IMR-90 (cell line): Measurements from ENCODE around the gene DIABLO. TPM values are rescaled to one million over a fixed set of nuclear protein-coding genes. Genes with fewer than 3 reads are reported as not detected.

Source experiments
- ATAC-seq: fragments of 200-7000 bp; cut with Tn5 transposase; 2 replicates; pipeline ENCODE4 v1.9.1; 2020; ENCODE audit warnings: low read depth, mild to moderate bottlenecking, moderate library complexity
- BruUV-seq: library from RNA; stranded (reverse); fragments of 400-500 nt; replicated peaks from 2 replicates; lab custom pipeline; 2021; lab: Mats Ljungman, UMichigan
- CTCF ChIA-PET: fragments of 300-600 bp; formaldehyde crosslinking; extraction: SDS; loops from one replicate; lab custom pipeline; 2021; ENCODE audit warnings: antibody characterized with exemption; lab: Yijun Ruan, JAX
- POLR2A ChIA-PET: fragments of 300-600 bp; sonication (Branson Sonifier 250); formaldehyde crosslinking; loops from one replicate; lab custom pipeline; 2022; ENCODE audit warnings: antibody characterized with exemption; ENCODE audit not compliant: unreplicated experiment; lab: Charles Lee
- DNase-seq: peaks from one replicate; pipeline ENCODE4 v3.0.0; 2013
- H2AFZ ChIP-seq: replicated peaks from 2 replicates; pipeline ENCODE3; 2013; ENCODE audit warnings: low read length, mild to moderate bottlenecking; ENCODE audit not compliant: poor library complexity
- H2AK5ac ChIP-seq: 2 replicates; pipeline ENCODE4 v1.6.1; 2013; ENCODE audit warnings: low read depth, low read length, inconsistent platforms
- H2AK9ac ChIP-seq: replicated peaks from 2 replicates; pipeline ENCODE3; 2013; ENCODE audit warnings: mild to moderate bottlenecking, low read depth, low read length, moderate library complexity; ENCODE audit not compliant: poor library complexity
- H2BK120ac ChIP-seq: 2 replicates; pipeline ENCODE4 v1.6.1; 2013; ENCODE audit warnings: low read depth, low read length, inconsistent platforms
- H2BK15ac ChIP-seq: 3 replicates; pipeline ENCODE4 v1.6.1; 2013; ENCODE audit warnings: low read depth, low read length, inconsistent platforms
- H2BK20ac ChIP-seq: 2 replicates; pipeline ENCODE4 v1.6.1; 2013; ENCODE audit warnings: low read depth, mild to moderate bottlenecking, inconsistent platforms, low read length, moderate library complexity
- H2BK5ac ChIP-seq: 2 replicates; pipeline ENCODE4 v1.6.1; 2013; ENCODE audit warnings: mild to moderate bottlenecking, low read depth, low read length, inconsistent platforms; ENCODE audit not compliant: poor library complexity, severe bottlenecking
- H3K14ac ChIP-seq: replicated peaks from 2 replicates; pipeline ENCODE4 v1.6.1; 2013; ENCODE audit warnings: low read depth, low read length, inconsistent platforms
- H3K18ac ChIP-seq: 2 replicates; pipeline ENCODE4 v1.6.1; 2013; ENCODE audit warnings: low read depth, low read length, control low read depth
- H3K23ac ChIP-seq: 2 replicates; pipeline ENCODE4 v1.6.1; 2013; ENCODE audit warnings: low read depth, low read length, inconsistent platforms
- H3K27ac ChIP-seq: 2 replicates; pipeline ENCODE4 v1.5.1; 2013; ENCODE audit warnings: mild to moderate bottlenecking, control low read depth, low read length; ENCODE audit not compliant: insufficient read depth
- H3K27me3 ChIP-seq: 2 replicates; pipeline ENCODE4 v1.6.1; 2013; ENCODE audit warnings: low read length; ENCODE audit not compliant: control insufficient read depth, insufficient read depth
- H3K36me3 ChIP-seq: 2 replicates; pipeline ENCODE4 v1.6.1; 2013; ENCODE audit warnings: low read length, mixed read lengths; ENCODE audit not compliant: control insufficient read depth, insufficient read depth
- H3K4ac ChIP-seq: 2 replicates; pipeline ENCODE4 v1.6.1; 2013; ENCODE audit warnings: low read depth, low read length, inconsistent platforms
- H3K4me1 ChIP-seq: 2 replicates; pipeline ENCODE4 v1.6.1; 2013; ENCODE audit warnings: low read length, mixed read lengths; ENCODE audit not compliant: control insufficient read depth, insufficient read depth
- H3K4me2 ChIP-seq: 2 replicates; pipeline ENCODE4 v1.6.1; 2013; ENCODE audit warnings: low read depth, mild to moderate bottlenecking, control low read depth, low read length, moderate library complexity
- H3K4me3 ChIP-seq: 2 replicates; pipeline ENCODE4 v1.5.1; 2013; ENCODE audit warnings: low read depth, mild to moderate bottlenecking, control low read depth, low read length, moderate library complexity; ENCODE audit not compliant: insufficient read depth
- H3K56ac ChIP-seq: 2 replicates; pipeline ENCODE4 v1.6.1; 2013; ENCODE audit warnings: low read length, inconsistent platforms; ENCODE audit not compliant: insufficient read depth; ENCODE audit errors: extremely low read depth
- H3K79me1 ChIP-seq, 2 experiments: 2 replicates each; pipeline ENCODE4 v1.6.1; 2013; ENCODE audit warnings: low read length in 2 of 2, inconsistent platforms in 1 of 2, low read depth in 1 of 2
- H3K9ac ChIP-seq: 2 replicates; pipeline ENCODE4 v1.6.1; 2013; ENCODE audit warnings: low read depth, low read length, control low read depth
- H3K9me1 ChIP-seq: 2 replicates; pipeline ENCODE4 v1.6.1; 2013; ENCODE audit warnings: low read length, inconsistent platforms; ENCODE audit not compliant: insufficient read depth
- H3K9me3 ChIP-seq: 2 replicates; pipeline ENCODE4 v1.6.1; 2013; ENCODE audit warnings: low read length; ENCODE audit not compliant: control insufficient read depth, insufficient read depth
- H4K20me1 ChIP-seq: 2 replicates; pipeline ENCODE4 v1.6.1; 2013; ENCODE audit warnings: low read length, inconsistent platforms; ENCODE audit not compliant: insufficient read depth
- H4K5ac ChIP-seq: 2 replicates; pipeline ENCODE4 v1.6.1; 2013; ENCODE audit warnings: mild to moderate bottlenecking, low read depth, low read length, control low read depth
- H4K8ac ChIP-seq, 2 experiments: 2 replicates each; pipeline ENCODE4 v1.6.1; 2013; ENCODE audit warnings: low read depth in 2 of 2, low read length in 2 of 2, control low read depth in 1 of 2, inconsistent platforms in 1 of 2
- H4K91ac ChIP-seq: 2 replicates; pipeline ENCODE4 v1.6.1; 2013; ENCODE audit warnings: low read depth, low read length, inconsistent platforms; ENCODE audit not compliant: insufficient read depth
- BHLHE40 ChIP-seq: fragments of 150-350 bp; IDR thresholded peaks from 2 replicates; pipeline ENCODE4 v1.6.1; 2016; ENCODE audit warnings: mild to moderate bottlenecking, low read depth, low read length
- CEBPB ChIP-seq: IDR thresholded peaks from 2 replicates; pipeline ENCODE4 v1.6.1; 2012; ENCODE audit warnings: low read depth, low read length, improper control_type of control experiment
- CHD1 ChIP-seq: IDR thresholded peaks from 2 replicates; pipeline ENCODE4 v1.6.1; 2012; ENCODE audit warnings: low read depth, low read length, improper control_type of control experiment
- CTCF ChIP-seq: conservative IDR thresholded peaks from 2 replicates; pipeline ENCODE4 v1.5.1; 2012; ENCODE audit warnings: mild to moderate bottlenecking, low read depth, low read length, improper control_type of control experiment
- ELK1 ChIP-seq: fragments of 150-350 bp; IDR thresholded peaks from 2 replicates; pipeline ENCODE4 v1.6.1; 2016; ENCODE audit warnings: low read depth, mild to moderate bottlenecking, low read length, moderate library complexity, borderline replicate concordance
- FOS ChIP-seq: fragments of 150-350 bp; IDR thresholded peaks from 2 replicates; pipeline ENCODE4 v1.6.1; 2016; ENCODE audit warnings: low read depth, low read length
- MAFK ChIP-seq: IDR thresholded peaks from 2 replicates; pipeline ENCODE4 v1.6.1; 2012; ENCODE audit warnings: low read depth, low read length, improper control_type of control experiment
- MXI1 ChIP-seq: IDR thresholded peaks from 2 replicates; pipeline ENCODE4 v1.6.1; 2012; ENCODE audit warnings: low read depth, mild to moderate bottlenecking, low read length, moderate library complexity, borderline replicate concordance
- POLR2A ChIP-seq: IDR thresholded peaks from 2 replicates; pipeline ENCODE4 v1.6.1; 2012; ENCODE audit warnings: mild to moderate bottlenecking, low read depth, low read length
- RAD21 ChIP-seq: IDR thresholded peaks from 2 replicates; pipeline ENCODE4 v1.6.1; 2012; ENCODE audit warnings: low read length, improper control_type of control experiment
- RCOR1 ChIP-seq: IDR thresholded peaks from 2 replicates; pipeline ENCODE4 v1.6.1; 2012; ENCODE audit warnings: mild to moderate bottlenecking, low read length, improper control_type of control experiment; ENCODE audit not compliant: insufficient replicate concordance
- RFX5 ChIP-seq: IDR thresholded peaks from 2 replicates; pipeline ENCODE4 v1.8.0; 2012; ENCODE audit warnings: low read depth, mild to moderate bottlenecking, low read length, moderate library complexity
- SMC3 ChIP-seq: fragments of 150-350 bp; IDR thresholded peaks from 2 replicates; pipeline ENCODE4 v1.6.1; 2016; ENCODE audit warnings: low read depth, mild to moderate bottlenecking, antibody characterized with exemption, low read length, moderate library complexity
- WGBS, 2 experiments: methylation state at CpG; one replicate each; pipeline versions ENCODE4 v1.1.5 to v1.1.7; 2013; ENCODE audit warnings: missing lambda C conversion rate in 2 of 2; ENCODE audit not compliant: insufficient read length in 1 of 2; ENCODE audit errors: extremely low coverage in 2 of 2; 5-methylcytosine and 5-hydroxymethylcytosine counted together
- dilution Hi-C: fragments of 300-500 bp; cut with HindIII; formaldehyde crosslinking; loops from one replicate; pipeline ENCODE4 v1.14.3; 2018; ENCODE audit warnings: low sequenced_read_pairs; ENCODE audit not compliant: unreplicated experiment
- in situ Hi-C: fragments of 300-500 bp; cut with MboI; formaldehyde crosslinking; loops from 3 replicates; pipeline ENCODE4 v1.14.3; 2019; ENCODE audit warnings: low sequenced_read_pairs, inconsistent platforms, mixed read lengths
- intact Hi-C: fragments of 100-400 bp; cut with micrococcal nuclease; formaldehyde crosslinking; loops from 2 replicates; pipeline ENCODE4 v1.10.0; 2022
- polyA plus RNA-seq, 3 experiments: library from polyadenylated mRNA; depleted of rRNA; stranded (reverse); fragments of >200 nt; gene quantifications; 2 replicates each; pipeline ENCODE4 v1.2.3, GENCODE V29; 2012; ENCODE audit warnings: low replicate concordance in 1 of 3
- total RNA-seq: library from RNA; depleted of rRNA; stranded (reverse); fragments of >200 nt; gene quantifications from 2 replicates; pipeline ENCODE4 v1.2.3, GENCODE V29; 2012

DIABLO gene
- total and polyA plus RNA-seq, 2 of the 4 experiments (the other 2 are of a cell fraction) = 69.7 to 102 TPM

- Histone ChIP-seq H3K36me3 (peaks cover 33% of the 10 kb centered on the region), H3K9ac (no peak overlapping the region), H3K9me1 (no peaks in the 10 kb centered on the region; the same call in 1 of the 2 replicates), H2AK5ac (no peak overlapping the region), H3K4me1 (no peaks in the 10 kb centered on the region), H2BK15ac (no peak overlapping the region), H2BK20ac (no peak overlapping the region), H3K23ac (no peak overlapping the region), H2BK5ac (no peak overlapping the region), H3K27ac (no peak overlapping the region), H4K5ac (no peak overlapping the region), H4K91ac (no peak overlapping the region), H2AK9ac (no peak overlapping the region), H4K8ac (no peak overlapping the region), H3K18ac (no peak overlapping the region), H3K4me3 (no peak overlapping the region), H2BK120ac (no peak overlapping the region), H2AFZ (no peak overlapping the region), H4K20me1 (peaks cover 18% of the 10 kb centered on the region), H3K79me1 (peaks cover 0 to 4% of the 10 kb centered on the region in 2 experiments; a peak in 1 of 4 replicates), H3K4ac (no peak overlapping the region), H3K4me2 (no peak overlapping the region), H3K9me3 (no peaks in the 10 kb centered on the region), H3K27me3 (peaks cover 22% of the 10 kb centered on the region), H3K56ac (no peak overlapping the region), H3K14ac (no peak overlapping the region)
- ATAC-seq (no peak), DNase-seq (no peak)
- no peak for TF ChIP-seq RCOR1
- no peak for TF ChIP-seq BHLHE40
- no peak for TF ChIP-seq CTCF
- no peak for TF ChIP-seq ELK1
- TF ChIP-seq CEBPB = no peak
- TF ChIP-seq POLR2A = no peak
- TF ChIP-seq SMC3 = no peak
- TF ChIP-seq MAFK = no peak
- no peak for TF ChIP-seq RFX5
- TF ChIP-seq FOS = no peak
- no peak for TF ChIP-seq CHD1
- no peak for TF ChIP-seq MXI1
- TF ChIP-seq RAD21 = no peak
- BruUV-seq = no TSS peak
- dilution Hi-C loops = no loop called here
- WGBS, 2 experiments = no CpG with 5 or more reads among the region's 8 CpGs
- CTCF ChIA-PET = interaction anchor here (0.6 kb wide), 1 partner anchor 723 kb away, joined by 3 read pairs; no protein-coding TSS in a partner anchor
- POLR2A ChIA-PET = no interaction called here
- in situ Hi-C loops = no loop called here
- intact Hi-C loops = no loop called here
Observed at GRCh38 chr12:122207391-122207790, 18.5 kb downstream of the DIABLO start.
